RWPE1 (cell line): ENCODE measurements around the gene ADAMTS2.

ENCODE experiments used
- CTCF ChIA-PET: fragments of 350-600 bp; sonication (Branson Sonifier 250); formaldehyde crosslinking; extraction: SDS; loops from one replicate; lab custom pipeline; 2021; lab: Yijun Ruan, JAX
- POLR2A ChIA-PET: fragments of 400-600 bp; formaldehyde crosslinking; extraction: SDS; loops from one replicate; lab custom pipeline; 2020; ENCODE audit warnings: antibody characterized with exemption; ENCODE audit not compliant: low non-redundant PET; lab: Yijun Ruan, JAX
- DNase-seq: peaks from one replicate; pipeline ENCODE4 v3.0.0; 2012; ENCODE audit warnings: low spot score
- H3K27ac ChIP-seq: fragments of 450-650 bp; 2 replicates; pipeline ENCODE4 v1.5.1; 2017
- TF ChIP-seq, protein P1 (sequence below): fragments of 450-650 bp; conservative IDR thresholded peaks from 2 replicates; pipeline ENCODE4 v1.5.1; 2017; ENCODE audit warnings: low read depth, mild to moderate bottlenecking

ADAMTS2 gene

DNA sequence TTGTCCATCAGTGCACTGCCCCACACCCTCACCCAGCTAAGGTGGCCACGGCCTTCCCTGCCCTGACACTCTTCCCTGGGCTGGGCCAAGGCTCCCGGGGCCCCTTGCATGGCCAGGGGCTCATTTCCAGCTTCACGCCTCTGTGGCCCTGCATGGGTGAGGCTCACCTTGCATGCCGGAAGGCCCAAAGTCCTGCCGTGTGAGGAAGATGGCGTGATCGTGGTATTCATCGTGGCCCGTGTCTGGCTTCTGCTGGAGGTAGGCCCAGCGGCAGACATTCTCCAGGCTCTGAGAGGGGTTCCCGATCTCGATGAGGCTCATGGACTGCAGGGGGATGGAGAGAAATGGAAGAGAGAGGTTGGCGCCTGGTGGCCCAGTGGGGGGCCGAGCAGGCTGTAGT lies 186.7 kb downstream of the ADAMTS2 start:
- no peak for DNase-seq
- H3K27ac ChIP-seq, result no peak overlapping the region
- TF ChIP-seq, protein P1, sequence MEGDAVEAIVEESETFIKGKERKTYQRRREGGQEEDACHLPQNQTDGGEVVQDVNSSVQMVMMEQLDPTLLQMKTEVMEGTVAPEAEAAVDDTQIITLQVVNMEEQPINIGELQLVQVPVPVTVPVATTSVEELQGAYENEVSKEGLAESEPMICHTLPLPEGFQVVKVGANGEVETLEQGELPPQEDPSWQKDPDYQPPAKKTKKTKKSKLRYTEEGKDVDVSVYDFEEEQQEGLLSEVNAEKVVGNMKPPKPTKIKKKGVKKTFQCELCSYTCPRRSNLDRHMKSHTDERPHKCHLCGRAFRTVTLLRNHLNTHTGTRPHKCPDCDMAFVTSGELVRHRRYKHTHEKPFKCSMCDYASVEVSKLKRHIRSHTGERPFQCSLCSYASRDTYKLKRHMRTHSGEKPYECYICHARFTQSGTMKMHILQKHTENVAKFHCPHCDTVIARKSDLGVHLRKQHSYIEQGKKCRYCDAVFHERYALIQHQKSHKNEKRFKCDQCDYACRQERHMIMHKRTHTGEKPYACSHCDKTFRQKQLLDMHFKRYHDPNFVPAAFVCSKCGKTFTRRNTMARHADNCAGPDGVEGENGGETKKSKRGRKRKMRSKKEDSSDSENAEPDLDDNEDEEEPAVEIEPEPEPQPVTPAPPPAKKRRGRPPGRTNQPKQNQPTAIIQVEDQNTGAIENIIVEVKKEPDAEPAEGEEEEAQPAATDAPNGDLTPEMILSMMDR, result no peak
- ChIA-PET CTCF (no interaction called here), POLR2A (no interaction called here)

DNA sequence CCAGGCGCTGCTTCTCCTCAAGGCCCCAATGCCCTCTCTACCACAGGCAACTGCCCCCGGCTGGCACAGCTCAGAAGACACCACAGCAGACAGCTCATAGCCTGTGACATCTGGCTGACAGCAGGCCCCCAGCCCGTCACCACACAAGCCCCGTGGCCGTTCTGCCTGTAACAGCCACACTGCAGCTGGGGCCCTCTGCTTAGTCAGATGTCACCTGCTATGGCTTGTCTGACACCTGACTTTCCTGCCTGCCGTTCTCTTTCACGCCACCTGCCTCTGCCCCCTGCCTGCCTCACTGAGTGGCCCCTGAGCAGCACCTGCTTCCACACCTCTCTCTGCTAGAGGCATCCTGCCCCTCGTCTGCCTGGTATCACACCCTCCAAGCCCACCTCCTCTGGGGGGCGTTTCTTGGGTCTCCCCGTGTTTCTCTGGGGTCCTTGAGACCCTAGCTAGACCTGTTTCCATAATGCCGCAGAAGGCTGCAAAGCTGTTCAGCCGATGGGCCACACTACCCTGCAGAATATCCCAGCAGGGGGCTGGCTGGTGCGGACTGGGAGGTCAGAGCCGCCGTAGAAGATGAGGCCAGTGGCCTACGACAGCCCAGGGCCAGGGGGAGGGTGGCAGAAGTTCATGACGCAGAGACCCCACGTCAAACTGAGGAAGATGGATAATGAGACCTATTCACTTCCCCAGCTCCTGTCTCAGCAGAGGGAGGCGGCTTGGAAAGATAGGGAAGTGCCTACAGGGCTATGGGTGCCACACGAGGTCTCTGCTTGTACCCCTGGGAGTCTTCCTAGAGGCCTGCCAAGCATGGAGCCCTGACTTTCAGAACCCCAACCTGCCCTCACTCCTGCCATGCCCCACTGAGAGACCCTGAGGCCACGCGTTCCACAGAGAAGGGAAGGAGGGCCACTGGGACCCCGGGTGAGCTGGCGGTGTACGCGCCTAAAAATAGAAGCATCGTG lies 190.0 kb downstream of the ADAMTS2 start:
- no peak for DNase-seq
- no peak overlapping the region for H3K27ac ChIP-seq
- TF ChIP-seq, protein P1, result no peak
- ChIA-PET POLR2A (interaction anchor here (0.5 kb wide), 1 partner anchor 264 kb away, joined by 3 read pairs; no protein-coding TSS in a partner anchor), CTCF (interaction anchor here (0.6 to 0.8 kb wide), 3 partner anchors 12 to 197 kb away, joined by 3 to 4 read pairs (median 3); no protein-coding TSS in a partner anchor)

DNA sequence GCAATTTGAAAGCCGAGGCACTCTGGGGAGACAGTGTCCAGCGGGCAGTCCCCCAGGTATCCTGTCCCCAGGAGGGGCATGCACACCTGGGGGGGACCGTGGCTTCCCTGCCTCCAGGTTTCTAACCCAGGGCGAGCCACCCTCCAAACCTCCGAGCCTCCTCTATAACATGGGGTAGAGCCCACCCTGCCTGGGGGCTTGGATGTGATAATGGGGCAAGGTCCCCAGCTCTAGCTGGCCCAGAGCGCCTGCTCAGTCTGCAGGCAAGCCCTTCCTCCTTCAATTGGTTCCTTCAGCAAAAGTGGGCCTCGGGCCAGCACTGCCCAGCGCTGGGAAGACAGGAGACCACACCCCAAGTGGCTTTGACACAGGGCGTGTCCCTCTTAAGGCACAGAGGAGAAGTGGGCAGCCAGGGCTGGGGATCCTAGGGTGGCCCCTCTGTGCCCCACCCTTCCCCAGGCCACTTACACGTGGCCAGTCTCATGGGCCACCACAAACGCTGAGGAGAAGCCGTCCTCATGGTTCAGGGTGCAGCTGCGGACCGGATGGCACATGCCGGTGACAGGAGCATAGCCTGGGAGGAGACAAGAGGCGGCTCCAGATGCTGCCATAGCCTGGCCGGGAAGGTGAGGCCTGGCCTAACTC lies 190.8 kb downstream of the ADAMTS2 start:
- TF ChIP-seq, protein P1, result no peak
- no peak for DNase-seq
- POLR2A ChIA-PET, result interaction anchor here (0.5 kb wide), 1 partner anchor 265 kb away, joined by 3 read pairs; no protein-coding TSS in a partner anchor
- no peak overlapping the region for H3K27ac ChIP-seq
- CTCF ChIA-PET, result interaction anchor here (0.6 to 0.9 kb wide), 3 partner anchors 30 to 155 kb away, joined by 3 to 4 read pairs (median 3); no protein-coding TSS in a partner anchor

DNA sequence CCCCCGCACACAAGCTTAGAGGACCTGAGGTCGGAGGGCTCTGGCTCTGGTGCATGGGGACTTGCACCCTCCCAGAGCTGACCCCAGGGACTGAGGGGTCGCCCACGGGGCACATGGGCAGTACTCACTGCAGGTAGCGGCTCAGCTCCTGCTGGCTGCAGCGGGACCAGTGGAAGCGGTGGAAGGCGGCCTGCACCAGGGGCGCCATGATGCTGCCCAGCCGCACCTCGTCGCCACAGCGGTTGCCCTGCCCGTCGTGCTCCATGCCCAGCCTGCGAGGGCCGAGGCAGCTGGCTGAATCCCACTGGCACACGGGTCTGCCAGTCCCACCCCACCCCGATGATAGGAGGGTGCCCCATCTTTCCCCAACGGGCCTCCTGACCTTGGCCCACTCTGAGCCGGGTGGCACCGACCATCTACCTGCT lies 191.3 kb downstream of the ADAMTS2 start:
- ChIA-PET POLR2A (no interaction called here), CTCF (interaction anchor here (0.6 to 0.9 kb wide), 2 partner anchors 29 to 113 kb away, joined by 3 to 4 read pairs; no protein-coding TSS in a partner anchor)
- DNase-seq, result no peak
- TF ChIP-seq, protein P1, result no peak
- no peak overlapping the region for H3K27ac ChIP-seq

DNA sequence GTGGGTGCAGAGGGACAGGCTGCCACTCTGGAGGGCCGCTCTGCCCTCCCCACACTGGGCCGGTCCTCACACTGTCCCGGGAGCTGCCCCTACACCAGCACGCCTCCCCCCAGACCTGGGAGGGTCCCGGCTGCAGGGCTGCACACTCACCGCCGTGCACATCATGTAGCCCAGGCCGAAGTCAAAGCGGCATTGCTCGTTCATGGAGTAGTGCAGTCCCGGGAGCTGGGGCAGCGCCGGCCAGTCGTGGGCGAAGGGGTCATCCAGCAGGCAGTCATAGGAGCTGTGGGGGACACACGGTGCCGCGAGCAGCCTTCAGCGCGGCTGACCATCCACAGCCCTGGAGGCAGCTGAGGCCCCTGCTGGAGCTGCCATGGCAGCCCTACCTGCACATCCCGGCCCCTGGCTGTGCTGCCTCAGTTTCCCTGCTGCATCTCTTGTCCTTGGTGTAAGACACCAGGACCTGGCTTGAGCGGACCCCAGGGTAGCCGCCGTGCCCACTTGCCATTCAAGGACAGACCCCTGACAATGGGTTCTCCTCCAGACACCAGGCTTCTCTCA lies 191.8 kb downstream of the ADAMTS2 start:
- TF ChIP-seq, protein P1, result no peak
- H3K27ac ChIP-seq, result no peak overlapping the region
- ChIA-PET CTCF (interaction anchor here (0.6 to 0.9 kb wide), 3 partner anchors 12 to 112 kb away, joined by 3 to 4 read pairs (median 3); no protein-coding TSS in a partner anchor), POLR2A (no interaction called here)
- DNase-seq, result no peak

DNA sequence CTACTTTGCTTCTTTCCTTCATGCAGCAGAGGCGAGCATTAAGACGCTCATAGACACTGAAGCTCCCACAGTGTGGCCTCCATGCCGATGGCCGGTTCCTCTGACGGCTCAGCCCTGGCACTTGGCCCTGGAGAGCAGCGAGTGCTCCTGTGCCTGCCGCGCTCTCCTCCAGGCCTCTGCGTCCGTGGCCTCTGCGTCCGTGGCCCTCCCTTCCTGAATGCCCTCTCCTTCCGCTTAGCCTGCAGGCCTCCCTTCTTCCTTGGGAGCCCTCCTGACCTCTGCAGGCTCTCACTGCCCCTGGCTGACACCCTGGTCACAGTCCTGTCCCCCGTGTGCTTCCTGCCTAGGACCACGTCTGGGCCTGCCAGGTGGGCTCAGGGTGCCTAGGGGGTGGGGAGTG lies 192.3 kb downstream of the ADAMTS2 start:
- ChIA-PET POLR2A (no interaction called here), CTCF (interaction anchor here (0.6 kb wide), 1 partner anchor 12 kb away, joined by 3 read pairs; no protein-coding TSS in a partner anchor)
- DNase-seq, result no peak
- H3K27ac ChIP-seq, result no peak overlapping the region
- TF ChIP-seq, protein P1, result no peak
